ENCODE measurements around the gene SCAMP5.
A peak's percentile ranks its signal among the peaks of the same experiment; 100 is the strongest.

Gene SCAMP5

DNA sequence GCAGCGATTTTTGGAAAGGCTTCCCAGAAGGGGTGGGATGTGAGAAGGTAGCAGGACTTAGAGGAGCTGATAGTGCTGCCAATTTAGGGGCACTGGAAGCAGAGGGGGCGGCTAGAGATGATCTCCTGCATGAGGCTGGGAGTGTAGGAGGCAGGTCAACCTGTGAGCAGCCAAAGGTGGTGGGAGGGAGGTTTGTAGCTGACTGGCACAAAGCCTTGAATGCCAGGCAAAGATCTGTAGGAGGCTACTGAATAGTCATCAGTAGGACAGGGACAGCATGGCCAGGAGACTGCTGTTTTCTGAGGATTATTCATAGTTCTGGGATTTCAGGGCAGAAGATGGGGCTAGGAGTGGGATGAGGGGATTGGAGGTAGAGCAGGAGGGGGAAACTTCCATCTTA is 2.2 kb downstream of the SCAMP5 start:
- no peaks in the 10 kb centered on the region for H3K9me3 ChIP-seq (ENCODE audit: control insufficient read depth in 1 of 2, low read length in 2 of 2)
- H3K27ac ChIP-seq (ENCODE audit: low read length): no peak overlapping the region
- peaks cover 4% of the 10 kb centered on the region for H3K27me3 ChIP-seq (ENCODE audit: low read depth, low read length)
- H3K4me3 ChIP-seq (ENCODE audit: low read depth in 1 of 2, low read length in 2 of 2): no peak overlapping the region
- H3K36me3 ChIP-seq (ENCODE audit: control insufficient read depth in 1 of 2, insufficient read depth in 2 of 2, low read length in 2 of 2): no peaks in the 10 kb centered on the region
- peaks cover 0 to 8% of the 10 kb centered on the region in 2 donors for H3K4me1 ChIP-seq (ENCODE audit: control insufficient read depth in 1 of 2, insufficient read depth in 2 of 2, low read length in 2 of 2)

DNA sequence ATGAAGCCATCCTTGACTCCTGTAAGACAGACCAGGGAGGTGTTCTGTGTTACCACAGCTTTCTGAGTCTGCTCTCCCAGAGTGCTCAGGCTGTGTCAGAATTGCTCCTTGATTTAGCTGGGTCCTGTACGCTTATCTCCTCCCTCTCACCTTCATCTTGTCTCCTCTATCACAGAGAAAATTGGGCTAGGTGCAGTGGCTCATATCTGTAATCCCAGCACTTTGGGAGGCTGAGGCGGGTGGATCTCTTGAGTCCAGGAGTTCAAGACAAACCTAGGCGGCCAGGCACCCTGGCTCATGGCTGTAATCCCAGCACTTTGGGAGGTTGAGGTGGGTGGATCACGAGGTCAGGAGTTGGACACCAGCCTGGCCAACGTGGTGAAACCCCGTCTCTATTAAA is 5.9 kb downstream of the SCAMP5 start:
- no peaks in the 10 kb centered on the region for H3K36me3 ChIP-seq (ENCODE audit: control insufficient read depth in 1 of 2, insufficient read depth in 2 of 2, low read length in 2 of 2)
- H3K9me3 ChIP-seq (ENCODE audit: control insufficient read depth in 1 of 2, low read length in 2 of 2): no peaks in the 10 kb centered on the region
- no peak overlapping the region for H3K27ac ChIP-seq (ENCODE audit: low read length)
- H3K27me3 ChIP-seq (ENCODE audit: low read depth, low read length): no peaks in the 10 kb centered on the region
- H3K4me1 ChIP-seq (ENCODE audit: control insufficient read depth in 1 of 2, insufficient read depth in 2 of 2, low read length in 2 of 2): peaks cover 0 to 1% of the 10 kb centered on the region in 2 donors
- H3K4me3 ChIP-seq (ENCODE audit: low read depth in 1 of 2, low read length in 2 of 2): no peak overlapping the region

DNA sequence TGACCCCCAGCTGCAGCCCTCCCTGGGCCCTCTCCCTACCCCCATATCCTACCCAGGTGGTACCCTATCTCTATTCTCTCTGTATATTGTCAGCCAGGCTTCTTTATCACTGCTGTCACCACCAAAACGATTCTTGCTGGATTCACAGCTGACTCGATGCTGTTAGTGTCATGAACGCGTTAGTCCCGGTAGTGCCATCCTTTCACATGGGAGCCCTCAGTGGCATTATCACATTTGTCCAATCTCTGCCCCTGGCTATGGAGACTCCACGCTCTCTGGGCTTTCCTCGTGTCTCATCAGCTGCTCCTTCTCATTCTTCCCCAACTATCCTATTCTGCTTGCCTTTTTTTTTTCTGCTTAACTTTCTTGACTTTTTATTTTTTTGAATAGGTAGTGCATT is 7.0 kb downstream of the SCAMP5 start:
- no peaks in the 10 kb centered on the region for H3K9me3 ChIP-seq (ENCODE audit: control insufficient read depth in 1 of 2, low read length in 2 of 2)
- no peaks in the 10 kb centered on the region for H3K27me3 ChIP-seq (ENCODE audit: low read depth, low read length)
- H3K27ac ChIP-seq (ENCODE audit: low read length): no peak overlapping the region
- no peaks in the 10 kb centered on the region for H3K36me3 ChIP-seq (ENCODE audit: control insufficient read depth in 1 of 2, insufficient read depth in 2 of 2, low read length in 2 of 2)
- no peak overlapping the region for H3K4me3 ChIP-seq (ENCODE audit: low read depth in 1 of 2, low read length in 2 of 2)
- no peaks in the 10 kb centered on the region for H3K4me1 ChIP-seq (ENCODE audit: control insufficient read depth in 1 of 2, insufficient read depth in 2 of 2, low read length in 2 of 2)

DNA sequence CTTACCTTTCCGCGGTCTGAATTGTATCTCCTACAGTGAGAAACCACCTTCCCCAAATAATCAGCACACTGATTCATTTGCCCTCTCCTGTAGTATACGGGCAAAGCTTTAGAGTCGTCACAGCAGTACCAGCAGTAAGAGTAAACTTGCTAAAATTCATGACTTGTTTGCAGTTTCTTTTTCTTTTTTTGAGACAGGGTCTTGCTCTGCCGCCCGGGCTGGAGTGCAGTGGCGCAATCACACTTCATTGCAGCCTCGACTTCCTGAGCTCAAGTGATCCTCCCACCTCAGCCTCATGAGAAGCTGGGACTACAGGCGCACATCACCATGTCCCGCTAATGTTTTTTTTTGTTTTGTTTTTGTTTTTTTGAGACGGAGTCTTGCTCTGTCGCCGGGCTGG is 11.9 kb downstream of the SCAMP5 start:
- H3K4me1 ChIP-seq (ENCODE audit: control insufficient read depth in 1 of 2, insufficient read depth in 2 of 2, low read length in 2 of 2): no peaks in the 10 kb centered on the region
- no peak overlapping the region for H3K27ac ChIP-seq (ENCODE audit: low read length)
- H3K9me3 ChIP-seq (ENCODE audit: control insufficient read depth in 1 of 2, low read length in 2 of 2): no peaks in the 10 kb centered on the region
- no peaks in the 10 kb centered on the region for H3K36me3 ChIP-seq (ENCODE audit: control insufficient read depth in 1 of 2, insufficient read depth in 2 of 2, low read length in 2 of 2)
- H3K27me3 ChIP-seq (ENCODE audit: low read depth, low read length): no peaks in the 10 kb centered on the region
- H3K4me3 ChIP-seq (ENCODE audit: low read depth in 1 of 2, low read length in 2 of 2): no peak overlapping the region

DNA sequence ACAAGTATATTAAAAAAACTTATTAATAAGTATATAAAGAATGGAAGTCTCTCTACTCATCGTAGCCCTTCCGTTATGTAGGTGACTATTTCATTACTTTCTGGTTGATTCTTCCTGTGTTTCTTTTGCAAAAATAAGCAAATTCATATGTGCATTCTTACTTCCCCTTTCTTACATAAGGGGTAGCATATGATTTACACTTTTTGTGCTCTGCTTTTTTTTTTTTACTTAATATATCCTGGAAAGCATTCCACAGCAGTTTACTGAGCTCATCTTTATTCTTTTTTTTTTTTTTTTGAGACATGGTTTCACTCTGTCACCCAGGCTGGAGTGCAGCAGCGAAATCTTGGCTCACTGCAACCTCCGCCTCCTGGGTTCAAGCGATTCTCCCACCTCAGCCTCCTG is 12.9 kb downstream of the SCAMP5 start:
- Histone ChIP-seq H3K36me3 (ENCODE audit: control insufficient read depth in 1 of 2, insufficient read depth in 2 of 2, low read length in 2 of 2) (no peaks in the 10 kb centered on the region), H3K9me3 (ENCODE audit: control insufficient read depth in 1 of 2, low read length in 2 of 2) (no peaks in the 10 kb centered on the region), H3K4me1 (ENCODE audit: control insufficient read depth in 1 of 2, insufficient read depth in 2 of 2, low read length in 2 of 2) (no peaks in the 10 kb centered on the region), H3K27me3 (ENCODE audit: low read depth, low read length) (no peaks in the 10 kb centered on the region), H3K27ac (ENCODE audit: low read length) (no peak overlapping the region), H3K4me3 (ENCODE audit: low read depth in 1 of 2, low read length in 2 of 2) (no peak overlapping the region)

DNA sequence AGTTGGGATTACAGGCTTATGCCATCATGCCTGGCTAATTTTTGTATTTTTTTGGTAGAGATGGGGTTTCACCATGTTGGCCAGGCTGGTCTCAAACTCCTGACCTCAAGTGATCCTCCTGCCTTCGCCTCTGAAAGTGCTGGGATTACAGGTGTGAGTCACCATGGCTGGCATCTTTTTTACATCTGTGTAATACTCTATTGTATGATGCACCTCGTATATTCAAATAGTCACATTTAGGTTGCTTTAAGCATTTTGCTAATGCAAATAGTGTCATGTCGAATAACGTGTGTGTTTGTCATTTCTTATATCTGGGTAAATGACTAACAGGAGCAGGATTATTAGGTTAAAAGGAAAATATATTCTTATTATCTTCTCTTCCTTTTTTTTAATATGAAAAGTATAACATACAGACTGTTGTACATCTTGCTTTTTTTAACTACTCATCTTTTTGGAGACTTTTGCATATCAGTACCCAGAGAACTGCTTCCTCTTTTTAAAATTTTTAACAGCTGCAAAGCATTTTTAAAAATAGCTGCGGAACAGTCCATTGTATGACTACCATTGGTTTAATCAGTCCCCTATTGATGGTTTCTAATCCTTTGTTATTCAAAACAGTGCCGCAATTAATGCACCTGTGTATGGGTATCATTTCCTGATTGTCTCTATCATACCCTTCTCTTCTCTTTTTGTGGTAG is 13.4 kb downstream of the SCAMP5 start:
- Histone ChIP-seq H3K27me3 (ENCODE audit: low read depth, low read length) (no peaks in the 10 kb centered on the region), H3K4me1 (ENCODE audit: control insufficient read depth in 1 of 2, insufficient read depth in 2 of 2, low read length in 2 of 2) (no peaks in the 10 kb centered on the region), H3K9me3 (ENCODE audit: control insufficient read depth in 1 of 2, low read length in 2 of 2) (no peaks in the 10 kb centered on the region), H3K36me3 (ENCODE audit: control insufficient read depth in 1 of 2, insufficient read depth in 2 of 2, low read length in 2 of 2) (no peaks in the 10 kb centered on the region), H3K27ac (ENCODE audit: low read length) (no peak overlapping the region), H3K4me3 (ENCODE audit: low read depth in 1 of 2, low read length in 2 of 2) (no peak overlapping the region)

DNA sequence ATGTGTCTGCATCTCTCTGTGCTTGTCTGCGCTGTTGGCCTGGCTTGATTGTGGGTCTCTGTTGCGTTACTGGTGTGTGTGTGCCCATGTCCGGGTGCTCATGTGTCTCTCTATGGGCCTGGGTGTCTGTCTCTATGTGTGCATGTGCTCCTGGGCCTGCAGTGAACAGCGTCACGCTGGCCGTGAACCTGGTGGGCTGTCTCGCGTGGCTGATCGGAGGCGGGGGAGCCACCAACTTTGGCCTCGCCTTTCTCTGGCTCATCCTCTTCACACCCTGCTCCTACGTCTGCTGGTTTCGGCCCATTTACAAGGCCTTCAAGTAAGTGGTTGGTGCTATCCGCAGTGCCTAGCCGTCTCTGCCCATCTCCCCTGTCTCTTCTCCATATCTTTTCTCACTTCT is 21.1 kb downstream of the SCAMP5 start:
- Histone ChIP-seq H3K9me3 (ENCODE audit: control insufficient read depth in 1 of 2, low read length in 2 of 2) (no peaks in the 10 kb centered on the region), H3K36me3 (ENCODE audit: control insufficient read depth in 1 of 2, insufficient read depth in 2 of 2, low read length in 2 of 2) (peaks cover 0 to 3% of the 10 kb centered on the region in 2 donors), H3K27me3 (ENCODE audit: low read depth, low read length) (no peaks in the 10 kb centered on the region), H3K27ac (ENCODE audit: low read length) (no peak overlapping the region), H3K4me1 (ENCODE audit: control insufficient read depth in 1 of 2, insufficient read depth in 2 of 2, low read length in 2 of 2) (no peaks in the 10 kb centered on the region), H3K4me3 (ENCODE audit: low read depth in 1 of 2, low read length in 2 of 2) (no peak overlapping the region)

DNA sequence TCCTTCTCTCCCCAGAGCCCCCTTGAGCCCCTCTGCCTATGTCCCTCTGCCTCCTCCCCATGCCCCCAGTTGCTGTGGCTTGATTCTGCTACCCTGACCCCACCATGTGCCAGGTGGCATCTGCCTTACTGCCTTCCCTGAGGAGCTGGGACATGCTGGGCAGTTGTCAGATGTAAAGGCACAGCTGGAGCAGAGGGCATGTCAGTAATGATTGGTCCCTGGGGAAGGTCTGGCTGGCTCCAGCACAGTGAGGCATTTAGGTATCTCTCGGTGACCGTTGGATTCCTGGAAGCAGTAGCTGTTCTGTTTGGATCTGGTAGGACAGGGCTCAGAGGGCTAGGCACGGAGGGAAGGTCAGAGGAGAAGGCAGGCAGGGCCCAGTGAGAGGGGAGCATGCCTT is 24.6 kb downstream of the SCAMP5 start:
- peaks cover 0 to 10% of the 10 kb centered on the region in 2 donors for H3K4me1 ChIP-seq (ENCODE audit: control insufficient read depth in 1 of 2, insufficient read depth in 2 of 2, low read length in 2 of 2)
- no peak overlapping the region for H3K4me3 ChIP-seq (ENCODE audit: low read depth in 1 of 2, low read length in 2 of 2)
- no peaks in the 10 kb centered on the region for H3K27me3 ChIP-seq (ENCODE audit: low read depth, low read length)
- no peaks in the 10 kb centered on the region for H3K9me3 ChIP-seq (ENCODE audit: control insufficient read depth in 1 of 2, low read length in 2 of 2)
- H3K36me3 ChIP-seq (ENCODE audit: control insufficient read depth in 1 of 2, insufficient read depth in 2 of 2, low read length in 2 of 2): no peaks in the 10 kb centered on the region
- no peak overlapping the region for H3K27ac ChIP-seq (ENCODE audit: low read length)

DNA sequence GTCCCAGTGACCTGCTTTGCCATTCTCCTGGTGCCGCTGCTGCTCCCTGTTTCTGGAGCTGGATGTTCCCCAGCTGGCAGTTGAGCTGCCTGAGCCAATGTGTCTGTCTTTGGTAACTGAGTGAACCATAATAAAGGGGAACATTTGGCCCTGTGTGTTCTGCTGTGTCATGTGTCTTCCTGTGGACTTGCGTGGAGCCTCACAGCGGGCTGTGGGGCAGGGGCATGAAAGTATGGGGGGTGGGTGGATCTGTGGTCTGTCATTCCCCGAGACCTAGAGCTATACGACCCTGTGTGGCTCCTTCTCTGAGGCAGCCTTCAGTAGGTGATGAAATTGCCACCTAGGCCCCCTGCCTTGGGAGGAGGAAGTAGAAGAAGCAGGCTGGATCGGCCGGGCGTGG is 26.0 kb downstream of the SCAMP5 start:
- no peaks in the 10 kb centered on the region for H3K36me3 ChIP-seq (ENCODE audit: control insufficient read depth in 1 of 2, insufficient read depth in 2 of 2, low read length in 2 of 2)
- no peak overlapping the region for H3K4me3 ChIP-seq (ENCODE audit: low read depth in 1 of 2, low read length in 2 of 2)
- no peak overlapping the region for H3K27ac ChIP-seq (ENCODE audit: low read length)
- no peaks in the 10 kb centered on the region for H3K27me3 ChIP-seq (ENCODE audit: low read depth, low read length)
- H3K4me1 ChIP-seq (ENCODE audit: control insufficient read depth in 1 of 2, insufficient read depth in 2 of 2, low read length in 2 of 2): peaks cover 4 to 13% of the 10 kb centered on the region in 2 donors
- no peaks in the 10 kb centered on the region for H3K9me3 ChIP-seq (ENCODE audit: control insufficient read depth in 1 of 2, low read length in 2 of 2)

DNA sequence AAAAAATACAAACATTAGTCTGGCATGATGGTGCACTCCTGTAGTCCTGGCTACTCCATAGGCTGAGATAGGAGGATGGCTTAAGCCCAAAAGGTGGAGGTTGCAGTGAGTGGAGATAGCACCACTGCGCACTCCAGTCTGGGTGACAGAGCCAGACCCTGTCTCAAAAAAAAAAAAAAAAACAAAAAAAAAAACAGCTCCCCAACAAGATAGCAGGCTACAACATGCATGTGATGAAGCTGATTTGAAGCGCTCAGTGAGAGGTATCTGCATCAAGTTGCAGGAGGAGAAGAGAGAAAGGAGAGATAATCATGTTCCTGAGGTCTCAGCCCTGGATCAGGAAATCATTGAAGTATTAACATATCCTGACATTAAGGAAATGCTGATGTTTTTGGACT is 27.4 kb downstream of the SCAMP5 start:
- Histone ChIP-seq H3K9me3 (ENCODE audit: control insufficient read depth in 1 of 2, low read length in 2 of 2) (no peaks in the 10 kb centered on the region), H3K36me3 (ENCODE audit: control insufficient read depth in 1 of 2, insufficient read depth in 2 of 2, low read length in 2 of 2) (no peaks in the 10 kb centered on the region), H3K4me1 (ENCODE audit: control insufficient read depth in 1 of 2, insufficient read depth in 2 of 2, low read length in 2 of 2) (peaks cover 4 to 13% of the 10 kb centered on the region in 2 donors), H3K4me3 (ENCODE audit: low read depth in 1 of 2, low read length in 2 of 2) (no peak overlapping the region), H3K27me3 (ENCODE audit: low read depth, low read length) (no peaks in the 10 kb centered on the region), H3K27ac (ENCODE audit: low read length) (no peak overlapping the region)

DNA sequence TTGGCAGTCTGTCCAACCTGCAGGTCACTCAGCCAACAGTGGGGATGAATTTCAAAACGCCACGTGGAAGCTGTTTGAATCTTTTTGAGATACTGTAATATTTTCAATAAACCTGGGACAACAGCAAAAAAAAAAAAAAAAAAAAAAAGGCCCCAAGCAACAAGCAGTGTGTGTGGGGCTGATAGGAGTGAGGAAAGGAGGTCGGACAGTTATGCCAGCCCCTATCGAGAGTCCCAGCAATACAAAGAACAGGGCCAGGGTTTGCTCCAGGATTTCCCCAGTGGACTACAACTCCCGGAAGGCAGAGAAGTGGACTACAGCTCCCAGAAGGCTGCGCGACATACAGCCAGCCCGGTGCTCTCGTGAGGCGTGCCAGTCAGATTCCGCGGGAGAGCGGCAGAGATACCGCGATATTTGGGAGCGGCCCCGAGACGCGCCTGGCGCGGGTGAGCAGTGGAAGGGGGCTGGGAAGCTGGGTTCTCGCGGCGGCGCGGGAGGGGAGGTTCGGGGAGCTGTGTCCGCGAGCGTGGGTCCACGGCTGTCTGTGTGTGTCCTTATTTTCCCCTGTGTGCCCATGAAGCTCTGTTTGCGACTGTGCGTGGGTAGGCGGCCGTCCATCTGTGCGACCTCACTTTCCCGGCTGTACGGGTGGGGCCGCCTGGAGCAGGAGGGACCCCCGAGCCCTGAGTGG is 28.0 kb downstream of the SCAMP5 start, which contains the start of gene PPCDC:
TSS of gene PPCDC (plus strand) at position 410 of the 691 bp plus-strand sequence. CDS start 4,729 bp downstream, outside the sequence.
- Histone ChIP-seq H3K36me3 (ENCODE audit: control insufficient read depth in 1 of 2, insufficient read depth in 2 of 2, low read length in 2 of 2) (no peaks in the 10 kb centered on the region), H3K4me3 (ENCODE audit: low read depth in 1 of 2, low read length in 2 of 2) (peak within 1 kb of the TSS; percentile 85 to 92), H3K27ac (ENCODE audit: low read length) (peak within 1 kb of the TSS; percentile 90), H3K4me1 (ENCODE audit: control insufficient read depth in 1 of 2, insufficient read depth in 2 of 2, low read length in 2 of 2) (peaks cover 4 to 13% of the 10 kb centered on the region in 2 donors), H3K9me3 (ENCODE audit: control insufficient read depth in 1 of 2, low read length in 2 of 2) (no peaks in the 10 kb centered on the region), H3K27me3 (ENCODE audit: low read depth, low read length) (no peaks in the 10 kb centered on the region)
